A549 (cell line): ENCODE results near the gene TMIGD3. TPM values are rescaled to one million over a fixed set of nuclear protein-coding genes. Genes with fewer than 3 reads are reported as not detected.

ENCODE experiments used
- ATAC-seq, 2 experiments: fragments of 200-7000 bp in 1 of 2; fragments of >200 bp in 1 of 2; cut with Nextera tagmentation in 1 of 2; cut with Tn5 transposase in 1 of 2; 3 replicates each; pipeline versions ENCODE4 v1.8.0 to v1.9.1; 2018 to 2020; ENCODE audit warnings: mild to moderate bottlenecking in 1 of 2, moderate library complexity in 1 of 2
- CTCF ChIA-PET: fragments of 300-600 bp; sonication (Branson Sonifier 250); formaldehyde crosslinking; extraction: SDS; loops from one replicate; lab custom pipeline; 2021; ENCODE audit warnings: antibody characterized with exemption, inconsistent platforms; lab: Yijun Ruan, JAX
- POLR2A ChIA-PET: fragments of 350-600 bp; formaldehyde crosslinking; extraction: SDS; loops from one replicate; lab custom pipeline; 2021; ENCODE audit warnings: antibody characterized with exemption, inconsistent platforms; lab: Yijun Ruan, JAX
- DNase-seq, 2 experiments: peaks; one replicate each; pipeline versions ENCODE4 v3.0.0 to v3.0.0-alpha.2; 2011 to 2016; ENCODE audit warnings: low read depth in 1 of 2, low spot score in 1 of 2
- FAIRE-seq: peaks from 2 replicates; lab custom pipeline; 2011; peaks lifted over from hg19 to GRCh38; lab: Jason Lieb, UNC
- H3K27ac ChIP-seq, 2 experiments: fragments of >200 bp; sonication (Bioruptor Twin); formaldehyde crosslinking; 3 replicates each; pipeline ENCODE4 v1.5.1; 2016 to 2017
- H3K4me1 ChIP-seq: fragments of >200 bp; sonication (Bioruptor Twin); formaldehyde crosslinking; 3 replicates; pipeline ENCODE4 v1.6.1; 2016
- H3K4me2 ChIP-seq: fragments of >200 bp; sonication (Bioruptor Twin); formaldehyde crosslinking; 3 replicates; pipeline ENCODE4 v1.6.1; 2016
- H3K4me3 ChIP-seq: fragments of >200 bp; sonication (Bioruptor Twin); formaldehyde crosslinking; 3 replicates; pipeline ENCODE4 v1.5.1; 2016
- H3K9me3 ChIP-seq: fragments of >200 bp; sonication (Bioruptor Twin); formaldehyde crosslinking; 3 replicates; pipeline ENCODE4 v1.6.1; 2016
- BCL3 ChIP-seq: fragments of >200 bp; sonication (Bioruptor Twin); formaldehyde crosslinking; IDR thresholded peaks from 3 replicates; pipeline ENCODE4 v1.6.1; 2016
- CBX8 ChIP-seq: fragments of 200-600 bp; sonication (generic); IDR thresholded peaks from 2 replicates; pipeline ENCODE4 v1.6.1; 2016
- CHD4 ChIP-seq: fragments of 200-600 bp; sonication (generic); IDR thresholded peaks from 2 replicates; pipeline ENCODE4 v1.6.1; 2016; ENCODE audit warnings: antibody characterized with exemption, mild to moderate bottlenecking, borderline replicate concordance
- CTCF ChIP-seq: fragments of >200 bp; sonication (Bioruptor Twin); formaldehyde crosslinking; IDR thresholded peaks from 3 replicates; pipeline ENCODE4 v1.5.1; 2016
- EHF ChIP-seq: fragments of 250-450 bp; sonication (Bioruptor Pico); IDR thresholded peaks from 2 replicates; pipeline ENCODE4 v1.5.0; 2020; ENCODE audit warnings: mild to moderate bottlenecking
- EHMT2 ChIP-seq: fragments of 200-600 bp; sonication (generic); IDR thresholded peaks from 2 replicates; pipeline ENCODE4 v1.6.1; 2016; ENCODE audit warnings: antibody characterized with exemption, low read depth, mild to moderate bottlenecking, moderate library complexity
- ESRRA ChIP-seq: fragments of 150-350 bp; IDR thresholded peaks from 2 replicates; pipeline ENCODE4 v1.6.1; 2014; ENCODE audit warnings: mild to moderate bottlenecking, low read length, borderline replicate concordance
- FOSL2 ChIP-seq, 2 experiments: fragments of 450-650 bp in 1 of 2; fragments of >200 bp in 1 of 2; sonication (Bioruptor Twin) in 1 of 2; formaldehyde crosslinking; IDR thresholded peaks; 2 replicates each; pipeline versions ENCODE4 v1.5.0 to v1.6.1; 2016 to 2020; ENCODE audit warnings: mild to moderate bottlenecking in 1 of 2, moderate library complexity in 1 of 2
- GATA3 ChIP-seq: IDR thresholded peaks from 2 replicates; pipeline ENCODE4 v1.6.1; 2012; ENCODE audit warnings: borderline replicate concordance
- HES2 ChIP-seq: fragments of >200 bp; sonication (Bioruptor Twin); formaldehyde crosslinking; IDR thresholded peaks from 2 replicates; pipeline ENCODE4 v1.6.1; 2016
- HEYL ChIP-seq: fragments of 250-450 bp; sonication (Bioruptor Pico); IDR thresholded peaks from 2 replicates; pipeline ENCODE4 v1.8.0; 2021; ENCODE audit warnings: mild to moderate bottlenecking, moderate library complexity
- HMGXB4 ChIP-seq: fragments of 250-450 bp; sonication (Bioruptor Pico); IDR thresholded peaks from 2 replicates; pipeline ENCODE4 v1.5.0; 2021; ENCODE audit warnings: mild to moderate bottlenecking, moderate library complexity, borderline replicate concordance
- HOXB13 ChIP-seq: fragments of 250-450 bp; sonication (Bioruptor Pico); IDR thresholded peaks from 2 replicates; pipeline ENCODE4 v1.5.0; 2020; ENCODE audit warnings: low read depth, mild to moderate bottlenecking, moderate library complexity
- HOXB5 ChIP-seq: fragments of 250-450 bp; sonication (Bioruptor Pico); IDR thresholded peaks from 2 replicates; pipeline ENCODE4 v1.5.0; 2020; ENCODE audit warnings: mild to moderate bottlenecking, moderate library complexity
- KDM5A ChIP-seq: fragments of 200-600 bp; sonication (generic); IDR thresholded peaks from 2 replicates; pipeline ENCODE4 v1.6.1; 2016; ENCODE audit warnings: antibody characterized with exemption, mild to moderate bottlenecking
- MAFK ChIP-seq: fragments of 450-650 bp; IDR thresholded peaks from 2 replicates; pipeline ENCODE4 v1.6.1; 2014; ENCODE audit not compliant: partially characterized antibody
- MYC ChIP-seq: IDR thresholded peaks from 2 replicates; pipeline ENCODE4 v1.6.1; 2012; ENCODE audit warnings: mild to moderate bottlenecking, inconsistent platforms, low read length, improper control_type of control experiment, borderline replicate concordance
- NPAS2 ChIP-seq: fragments of 250-450 bp; sonication (Bioruptor Pico); IDR thresholded peaks from 2 replicates; pipeline ENCODE4 v1.8.0; 2022; ENCODE audit warnings: mild to moderate bottlenecking, moderate library complexity, borderline replicate concordance
- PHF8 ChIP-seq: fragments of 200-600 bp; sonication (generic); IDR thresholded peaks from 2 replicates; pipeline ENCODE4 v1.6.1; 2016; ENCODE audit warnings: low read depth, mild to moderate bottlenecking, antibody characterized with exemption, moderate library complexity, borderline replicate concordance
- POLR2A ChIP-seq: IDR thresholded peaks from 2 replicates; pipeline ENCODE4 v1.6.1; 2012; ENCODE audit warnings: mild to moderate bottlenecking, low read length
- POLR2AphosphoS2 ChIP-seq: conservative IDR thresholded peaks from 2 replicates; pipeline ENCODE4 v1.6.1; 2012; ENCODE audit warnings: low read length, improper control_type of control experiment, inconsistent platforms
- RARB ChIP-seq: fragments of 250-450 bp; sonication (Bioruptor Pico); IDR thresholded peaks from 2 replicates; pipeline ENCODE4 v1.8.0; 2021; ENCODE audit warnings: mild to moderate bottlenecking, moderate library complexity
- RCOR1 ChIP-seq: fragments of 150-350 bp; IDR thresholded peaks from 2 replicates; pipeline ENCODE4 v1.6.1; 2014; ENCODE audit warnings: antibody characterized with exemption, low read length, low read depth
- RFX5 ChIP-seq: fragments of 450-650 bp; IDR thresholded peaks from 2 replicates; pipeline ENCODE4 v1.7.1; 2014; ENCODE audit warnings: antibody characterized with exemption, mild to moderate bottlenecking, moderate library complexity
- SREBF2 ChIP-seq: fragments of 450-650 bp; IDR thresholded peaks from 2 replicates; pipeline ENCODE4 v1.6.1; 2014; ENCODE audit warnings: mild to moderate bottlenecking, moderate library complexity
- TFCP2L1 ChIP-seq: fragments of 250-450 bp; sonication (Bioruptor Pico); IDR thresholded peaks from 2 replicates; pipeline ENCODE4 v1.5.0; 2021; ENCODE audit warnings: mild to moderate bottlenecking
- USF2 ChIP-seq: fragments of 450-650 bp; IDR thresholded peaks from 2 replicates; pipeline ENCODE4 v1.6.1; 2014; ENCODE audit warnings: antibody characterized with exemption
- ZNF302 ChIP-seq: fragments of 250-450 bp; sonication (Bioruptor Pico); IDR thresholded peaks from 2 replicates; pipeline ENCODE4 v1.9.0; 2021; ENCODE audit warnings: inconsistent platforms, mild to moderate bottlenecking, moderate library complexity
- ZSCAN20 ChIP-seq: fragments of 250-450 bp; sonication (Bioruptor Pico); IDR thresholded peaks from 2 replicates; pipeline ENCODE4 v1.8.0; 2022; ENCODE audit warnings: mild to moderate bottlenecking, moderate library complexity
- WGBS: methylation state at CpG from one replicate; pipeline ENCODE4 v1.1.6; 2017; ENCODE audit errors: missing lambda C conversion rate; 5-methylcytosine and 5-hydroxymethylcytosine counted together
- polyA plus RNA-seq, 4 experiments: library from polyadenylated mRNA; depleted of rRNA in 3 of 4; stranded (reverse); fragments of >200 nt; fragmentation: RNase III in 1 of 4; extraction: RNeasy Plus Mini Kit Qiagen cat#74134 plus additional on column Dnase treatment in 1 of 4; gene quantifications; 2 replicates in 3 of 4; 3 replicates in 1 of 4; pipeline ENCODE4 v1.2.3, GENCODE V29; 2011 to 2017
- TF ChIP-seq, protein P1 (sequence below): IDR thresholded peaks from 2 replicates; pipeline ENCODE4 v1.6.1; 2012
- TF ChIP-seq, protein P2 (sequence below): fragments of 150-350 bp; IDR thresholded peaks from 2 replicates; pipeline ENCODE4 v1.6.1; 2014; ENCODE audit warnings: low read depth, mild to moderate bottlenecking, low read length
- TF ChIP-seq, protein P3 (sequence below): IDR thresholded peaks from 2 replicates; pipeline ENCODE4 v1.6.1; 2012

Gene TMIGD3
- polyA plus RNA-seq, 2 of the 4 experiments (the other 2 are of a cell fraction) = not detected

- TF ChIP-seq SREBF2 = no peak
- TF ChIP-seq EHMT2 = no peak
- TF ChIP-seq CTCF = no peak
- no peak for TF ChIP-seq CBX8
- no peak for TF ChIP-seq PHF8
- TF ChIP-seq, protein P1, sequence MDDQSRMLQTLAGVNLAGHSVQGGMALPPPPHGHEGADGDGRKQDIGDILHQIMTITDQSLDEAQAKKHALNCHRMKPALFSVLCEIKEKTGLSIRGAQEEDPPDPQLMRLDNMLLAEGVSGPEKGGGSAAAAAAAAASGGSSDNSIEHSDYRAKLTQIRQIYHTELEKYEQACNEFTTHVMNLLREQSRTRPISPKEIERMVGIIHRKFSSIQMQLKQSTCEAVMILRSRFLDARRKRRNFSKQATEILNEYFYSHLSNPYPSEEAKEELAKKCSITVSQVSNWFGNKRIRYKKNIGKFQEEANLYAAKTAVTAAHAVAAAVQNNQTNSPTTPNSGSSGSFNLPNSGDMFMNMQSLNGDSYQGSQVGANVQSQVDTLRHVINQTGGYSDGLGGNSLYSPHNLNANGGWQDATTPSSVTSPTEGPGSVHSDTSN = no peak
- TF ChIP-seq EHF (CRISPR knock-in tag) = no peak
- TF ChIP-seq GATA3 = no peak
- no peak for TF ChIP-seq RCOR1
- no peak for TF ChIP-seq FOSL2 (IDR thresholded peaks at IDR 0.05)
- TF ChIP-seq FOSL2 (CRISPR knock-in tag; IDR thresholded peaks at IDR 0.05) = no peak
- no peak for TF ChIP-seq HEYL
- TF ChIP-seq POLR2AphosphoS2 = no peak
- TF ChIP-seq HOXB13 (CRISPR knock-in tag) = no peak
- TF ChIP-seq, protein P2, sequence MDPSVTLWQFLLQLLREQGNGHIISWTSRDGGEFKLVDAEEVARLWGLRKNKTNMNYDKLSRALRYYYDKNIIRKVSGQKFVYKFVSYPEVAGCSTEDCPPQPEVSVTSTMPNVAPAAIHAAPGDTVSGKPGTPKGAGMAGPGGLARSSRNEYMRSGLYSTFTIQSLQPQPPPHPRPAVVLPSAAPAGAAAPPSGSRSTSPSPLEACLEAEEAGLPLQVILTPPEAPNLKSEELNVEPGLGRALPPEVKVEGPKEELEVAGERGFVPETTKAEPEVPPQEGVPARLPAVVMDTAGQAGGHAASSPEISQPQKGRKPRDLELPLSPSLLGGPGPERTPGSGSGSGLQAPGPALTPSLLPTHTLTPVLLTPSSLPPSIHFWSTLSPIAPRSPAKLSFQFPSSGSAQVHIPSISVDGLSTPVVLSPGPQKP = no peak
- TF ChIP-seq HMGXB4 (CRISPR knock-in tag) = no peak
- TF ChIP-seq CHD4 = no peak
- TF ChIP-seq HES2 = no peak
- TF ChIP-seq ESRRA = no peak
- TF ChIP-seq ZNF302 (CRISPR knock-in tag) = no peak
- no peak for TF ChIP-seq HOXB5
- ATAC-seq (no peak), DNase-seq (no peak), FAIRE-seq (no peak)
- WGBS = 22% methylated on average over 2 of the region's 2 CpGs
- no peak overlapping the region for H3K4me2 ChIP-seq
- POLR2A ChIA-PET = no interaction called here
- H3K27ac ChIP-seq = no peak overlapping the region
- no peak overlapping the region for H3K4me3 ChIP-seq
- no peaks in the 10 kb centered on the region for H3K9me3 ChIP-seq
- CTCF ChIA-PET = interaction anchor here (0.7 to 4.0 kb wide), 5 partner anchors 10 to 283 kb away, joined by 3 to 54 read pairs (median 24); no protein-coding TSS in a partner anchor
- H3K4me1 ChIP-seq = peaks cover 8% of the 10 kb centered on the region
Observed at GRCh38 chr1:111506561-111506960, 3.1 kb upstream of the TMIGD3 start.

- Histone ChIP-seq H3K4me3 (no peak overlapping the region), H3K9me3 (no peaks in the 10 kb centered on the region), H3K27ac (no peak overlapping the region), H3K4me2 (no peak overlapping the region), H3K4me1 (peaks cover 8% of the 10 kb centered on the region)
- DNase-seq (no peak), FAIRE-seq (no peak), ATAC-seq (no peak)
- 73% methylated on average over 6 of the region's 6 CpGs for WGBS
- ChIA-PET POLR2A (no interaction called here), CTCF (interaction anchor here (0.7 to 4.0 kb wide), 2 partner anchors 154 to 282 kb away, joined by 3 to 24 read pairs; no protein-coding TSS in a partner anchor)
- no peak for TF ChIP-seq BCL3
- no peak for TF ChIP-seq PHF8
- no peak for TF ChIP-seq POLR2A
- TF ChIP-seq NPAS2 (CRISPR knock-in tag) = no peak
- TF ChIP-seq MYC = no peak
- no peak for TF ChIP-seq USF2
- TF ChIP-seq RARB (CRISPR knock-in tag) = no peak
- no peak for TF ChIP-seq KDM5A
- TF ChIP-seq MAFK = no peak
- no peak for TF ChIP-seq TFCP2L1 (CRISPR knock-in tag)
- no peak for TF ChIP-seq ZSCAN20 (CRISPR knock-in tag)
- no peak for TF ChIP-seq GATA3
- TF ChIP-seq, protein P3, sequence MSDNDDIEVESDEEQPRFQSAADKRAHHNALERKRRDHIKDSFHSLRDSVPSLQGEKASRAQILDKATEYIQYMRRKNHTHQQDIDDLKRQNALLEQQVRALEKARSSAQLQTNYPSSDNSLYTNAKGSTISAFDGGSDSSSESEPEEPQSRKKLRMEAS = no peak
- no peak for TF ChIP-seq RFX5
- TF ChIP-seq ZNF302 (CRISPR knock-in tag) = no peak
Observed at GRCh38 chr1:111505641-111506119, 2.2 kb upstream of the TMIGD3 start.
